Muscle layer of duodenum (tissue), 2 donors: ENCODE results near the gene CAND1.

Source experiments
- H3K27ac ChIP-seq: one replicate; pipeline ENCODE4 v1.7.0; 2013; ENCODE audit warnings: mild to moderate bottlenecking, low read length
- H3K27me3 ChIP-seq: one replicate; pipeline ENCODE4 v1.7.0; 2013; ENCODE audit warnings: low read depth, mild to moderate bottlenecking, control low read depth, low read length
- H3K36me3 ChIP-seq, 2 donors: one replicate each; pipeline ENCODE4 v1.7.0; 2013; ENCODE audit warnings: low read length in 2 of 2, control low read depth in 1 of 2, mild to moderate bottlenecking in 1 of 2; ENCODE audit not compliant: insufficient read depth in 2 of 2, control insufficient read depth in 1 of 2
- H3K4me1 ChIP-seq, 2 donors: one replicate each; pipeline ENCODE4 v1.7.0; 2013; ENCODE audit warnings: low read length in 2 of 2, mild to moderate bottlenecking in 2 of 2, control low read depth in 1 of 2, moderate library complexity in 1 of 2; ENCODE audit not compliant: insufficient read depth in 2 of 2, control insufficient read depth in 1 of 2
- H3K4me3 ChIP-seq, 2 donors: one replicate each; pipeline ENCODE4 v1.7.0; 2013; ENCODE audit warnings: low read length in 2 of 2, low read depth in 1 of 2, mild to moderate bottlenecking in 1 of 2
- H3K9me3 ChIP-seq, 2 donors: one replicate each; pipeline ENCODE4 v1.7.0; 2013; ENCODE audit warnings: low read length in 2 of 2, control low read depth in 1 of 2, mild to moderate bottlenecking in 1 of 2; ENCODE audit not compliant: control insufficient read depth in 1 of 2
- donor health status: healthy.

The CAND1 gene

GRCh38 chr12:67318786-67319185 lies 49.6 kb downstream of the CAND1 start:
- Histone ChIP-seq H3K27ac (no peak overlapping the region), H3K4me1 (no peaks in the 10 kb centered on the region), H3K36me3 (peaks cover 5 to 7% of the 10 kb centered on the region in 2 donors), H3K9me3 (no peaks in the 10 kb centered on the region), H3K27me3 (no peaks in the 10 kb centered on the region), H3K4me3 (no peak overlapping the region)

- Histone ChIP-seq H3K4me3 (no peak overlapping the region), H3K4me1 (no peaks in the 10 kb centered on the region), H3K27me3 (no peaks in the 10 kb centered on the region), H3K27ac (no peak overlapping the region), H3K36me3 (peaks cover 0 to 7% of the 10 kb centered on the region in 2 donors), H3K9me3 (no peaks in the 10 kb centered on the region)
Measured at GRCh38 chr12:67319936-67320335, 50.8 kb downstream of the CAND1 start.

GRCh38 chr12:67320614-67321295 lies 51.6 kb downstream of the CAND1 start:
- Histone ChIP-seq H3K9me3 (no peaks in the 10 kb centered on the region), H3K27ac (no peak overlapping the region), H3K36me3 (peaks cover 0 to 7% of the 10 kb centered on the region in 2 donors), H3K27me3 (no peaks in the 10 kb centered on the region), H3K4me1 (no peaks in the 10 kb centered on the region), H3K4me3 (no peak overlapping the region)

- Histone ChIP-seq H3K27me3 (no peaks in the 10 kb centered on the region), H3K9me3 (no peaks in the 10 kb centered on the region), H3K27ac (no peak overlapping the region), H3K36me3 (peaks cover 0 to 4% of the 10 kb centered on the region in 2 donors), H3K4me3 (no peak overlapping the region), H3K4me1 (no peaks in the 10 kb centered on the region)
Measured at GRCh38 chr12:67322580-67322979, 53.4 kb downstream of the CAND1 start.

GRCh38 chr12:67323007-67323406 lies 53.8 kb downstream of the CAND1 start:
- no peak overlapping the region for H3K4me3 ChIP-seq
- H3K9me3 ChIP-seq = no peaks in the 10 kb centered on the region
- H3K4me1 ChIP-seq = no peaks in the 10 kb centered on the region
- H3K27me3 ChIP-seq = no peaks in the 10 kb centered on the region
- H3K36me3 ChIP-seq = peaks cover 0 to 4% of the 10 kb centered on the region in 2 donors
- H3K27ac ChIP-seq = no peak overlapping the region

- Histone ChIP-seq H3K27me3 (no peaks in the 10 kb centered on the region), H3K27ac (no peak overlapping the region), H3K9me3 (no peaks in the 10 kb centered on the region), H3K4me1 (no peaks in the 10 kb centered on the region), H3K36me3 (no peaks in the 10 kb centered on the region), H3K4me3 (no peak overlapping the region)
Measured at GRCh38 chr12:67326637-67327036, 57.5 kb downstream of the CAND1 start.

GRCh38 chr12:67327466-67327865 lies 58.3 kb downstream of the CAND1 start:
- no peaks in the 10 kb centered on the region for H3K27me3 ChIP-seq
- no peak overlapping the region for H3K27ac ChIP-seq
- H3K4me3 ChIP-seq = no peak overlapping the region
- no peaks in the 10 kb centered on the region for H3K36me3 ChIP-seq
- no peaks in the 10 kb centered on the region for H3K4me1 ChIP-seq
- H3K9me3 ChIP-seq = no peaks in the 10 kb centered on the region

- Histone ChIP-seq H3K27ac (no peak overlapping the region), H3K4me1 (no peaks in the 10 kb centered on the region), H3K9me3 (no peaks in the 10 kb centered on the region), H3K36me3 (no peaks in the 10 kb centered on the region), H3K27me3 (no peaks in the 10 kb centered on the region), H3K4me3 (no peak overlapping the region)
Measured at GRCh38 chr12:67331123-67331522, 62.0 kb downstream of the CAND1 start.

GRCh38 chr12:67331828-67332227 lies 62.7 kb downstream of the CAND1 start:
- H3K4me1 ChIP-seq = no peaks in the 10 kb centered on the region
- no peaks in the 10 kb centered on the region for H3K36me3 ChIP-seq
- H3K27me3 ChIP-seq = no peaks in the 10 kb centered on the region
- no peak overlapping the region for H3K4me3 ChIP-seq
- H3K9me3 ChIP-seq = no peaks in the 10 kb centered on the region
- no peak overlapping the region for H3K27ac ChIP-seq

GRCh38 chr12:67333649-67334048 lies 64.5 kb downstream of the CAND1 start:
- no peak overlapping the region for H3K27ac ChIP-seq
- no peaks in the 10 kb centered on the region for H3K4me1 ChIP-seq
- H3K27me3 ChIP-seq = no peaks in the 10 kb centered on the region
- H3K36me3 ChIP-seq = no peaks in the 10 kb centered on the region
- H3K4me3 ChIP-seq = no peak overlapping the region
- peaks cover 0 to 8% of the 10 kb centered on the region in 2 donors for H3K9me3 ChIP-seq

GRCh38 chr12:67338426-67338825 lies 69.3 kb downstream of the CAND1 start:
- Histone ChIP-seq H3K27ac (no peak overlapping the region), H3K4me1 (no peaks in the 10 kb centered on the region), H3K36me3 (no peaks in the 10 kb centered on the region), H3K9me3 (peaks cover 8 to 14% of the 10 kb centered on the region in 2 donors), H3K27me3 (no peaks in the 10 kb centered on the region), H3K4me3 (no peak overlapping the region)

GRCh38 chr12:67339530-67339929 lies 70.4 kb downstream of the CAND1 start:
- Histone ChIP-seq H3K27ac (no peak overlapping the region), H3K27me3 (no peaks in the 10 kb centered on the region), H3K4me1 (no peaks in the 10 kb centered on the region), H3K9me3 (peaks cover 8 to 14% of the 10 kb centered on the region in 2 donors), H3K4me3 (no peak overlapping the region), H3K36me3 (no peaks in the 10 kb centered on the region)
